SK-N-SH treated with all-trans-retinoic acid at 6 μM for 48 hours (cell line): ENCODE data around the gene RPLP2.

Experiments
- ATAC-seq: fragments of 200-7000 bp; cut with Tn5 transposase; 3 replicates; pipeline ENCODE4 v1.9.1; 2020; ENCODE audit warnings: mild to moderate bottlenecking, moderate library complexity
- ARNTL ChIP-seq: fragments of 450-650 bp; formaldehyde crosslinking; IDR thresholded peaks from 2 replicates; pipeline ENCODE4 v1.5.0; 2020; ENCODE audit warnings: low read depth, mild to moderate bottlenecking, moderate library complexity, borderline replicate concordance
- BACH2 ChIP-seq: fragments of 250-450 bp; sonication (Bioruptor Pico); IDR thresholded peaks from 2 replicates; pipeline ENCODE4 v1.9.0; 2021; ENCODE audit warnings: mild to moderate bottlenecking, borderline replicate concordance
- CREB5 ChIP-seq: fragments of 250-450 bp; sonication (Bioruptor Pico); IDR thresholded peaks from 2 replicates; pipeline ENCODE4 v1.5.1; 2020; ENCODE audit warnings: low read depth, mild to moderate bottlenecking, moderate library complexity
- CSDC2 ChIP-seq: fragments of 250-450 bp; sonication (Bioruptor Pico); IDR thresholded peaks from 2 replicates; pipeline ENCODE4 v1.5.0; 2020; ENCODE audit warnings: mild to moderate bottlenecking, moderate library complexity
- ESRRG ChIP-seq: fragments of 250-450 bp; sonication (Bioruptor Pico); IDR thresholded peaks from 2 replicates; pipeline ENCODE4 v1.6.1; 2021; ENCODE audit warnings: mild to moderate bottlenecking
- GLIS3 ChIP-seq: fragments of 250-450 bp; sonication (Bioruptor Pico); IDR thresholded peaks from 2 replicates; pipeline ENCODE4 v1.5.0; 2020; ENCODE audit warnings: mild to moderate bottlenecking, moderate library complexity
- ISL1 ChIP-seq: fragments of 250-450 bp; sonication (Bioruptor Pico); IDR thresholded peaks from 2 replicates; pipeline ENCODE4 v2.1.2; 2022; ENCODE audit warnings: mild to moderate bottlenecking, moderate library complexity
- OSR1 ChIP-seq: fragments of 250-450 bp; sonication (Bioruptor Pico); IDR thresholded peaks from 2 replicates; pipeline ENCODE4 v1.8.0; 2022; ENCODE audit warnings: moderate library complexity, mild to moderate bottlenecking, inconsistent platforms
- PATZ1 ChIP-seq: fragments of 250-450 bp; sonication (Bioruptor Pico); IDR thresholded peaks from 2 replicates; pipeline ENCODE4 v1.8.0; 2020; ENCODE audit warnings: mild to moderate bottlenecking, moderate library complexity, borderline replicate concordance
- POU6F1 ChIP-seq: fragments of 250-450 bp; sonication (Bioruptor Pico); IDR thresholded peaks from 2 replicates; pipeline ENCODE4 v1.8.0; 2021; ENCODE audit warnings: low read depth, mild to moderate bottlenecking, moderate library complexity, borderline replicate concordance
- PPARA ChIP-seq: fragments of 250-450 bp; sonication (Bioruptor Pico); IDR thresholded peaks from 2 replicates; pipeline ENCODE4 v1.5.0; 2020; ENCODE audit warnings: mild to moderate bottlenecking, borderline replicate concordance
- RARB ChIP-seq: fragments of 250-450 bp; sonication (Bioruptor Pico); IDR thresholded peaks from 2 replicates; pipeline ENCODE4 v1.8.0; 2021; ENCODE audit warnings: mild to moderate bottlenecking, moderate library complexity
- SNAI2 ChIP-seq: fragments of 250-450 bp; sonication (Bioruptor Pico); IDR thresholded peaks from 2 replicates; pipeline ENCODE4 v1.5.0; 2020; ENCODE audit warnings: mild to moderate bottlenecking, moderate library complexity
- TCF4 ChIP-seq: fragments of 250-450 bp; sonication (Bioruptor Pico); IDR thresholded peaks from 2 replicates; pipeline ENCODE4 v1.8.0; 2021; ENCODE audit warnings: mild to moderate bottlenecking, moderate library complexity, borderline replicate concordance
- TOX ChIP-seq: fragments of 250-450 bp; sonication (Bioruptor Pico); IDR thresholded peaks from 2 replicates; pipeline ENCODE4 v1.8.0; 2021; ENCODE audit warnings: mild to moderate bottlenecking, moderate library complexity, borderline replicate concordance
- TSHZ2 ChIP-seq: fragments of 250-450 bp; sonication (Bioruptor Pico); IDR thresholded peaks from 2 replicates; pipeline ENCODE4 v1.5.0; 2020; ENCODE audit warnings: mild to moderate bottlenecking, moderate library complexity
- ZFP3 ChIP-seq: fragments of 250-450 bp; sonication (Bioruptor Pico); IDR thresholded peaks from 2 replicates; pipeline ENCODE4 v1.5.0; 2020; ENCODE audit warnings: mild to moderate bottlenecking, moderate library complexity
- ZFP30 ChIP-seq: fragments of 450-650 bp; formaldehyde crosslinking; IDR thresholded peaks from 2 replicates; pipeline ENCODE4 v1.5.0; 2022; ENCODE audit warnings: mild to moderate bottlenecking, moderate library complexity
- ZNF565 ChIP-seq: fragments of 450-650 bp; formaldehyde crosslinking; conservative IDR thresholded peaks from 2 replicates; pipeline ENCODE4 v1.5.0; 2020; ENCODE audit warnings: low read depth, mild to moderate bottlenecking, moderate library complexity
- ZNF8 ChIP-seq: fragments of 450-650 bp; formaldehyde crosslinking; IDR thresholded peaks from 2 replicates; pipeline ENCODE4 v1.5.0; 2020; ENCODE audit warnings: mild to moderate bottlenecking, moderate library complexity

RPLP2 gene

GRCh38 chr11:823441-824291 lies 13.9 kb downstream of the RPLP2 start:
- ATAC-seq: no peak
- TF ChIP-seq PATZ1 (CRISPR knock-in tag) (no peak), ARNTL (CRISPR knock-in tag) (no peak), RARB (no peak), CSDC2 (CRISPR knock-in tag) (no peak), ZFP30 (CRISPR knock-in tag) (no peak), CREB5 (CRISPR knock-in tag) (no peak), PPARA (no peak), POU6F1 (no peak)

GRCh38 chr11:824292-824880 lies 14.6 kb downstream of the RPLP2 start:
- no peak for ATAC-seq
- TF ChIP-seq TOX: no peak
- TF ChIP-seq RARB: no peak
- TF ChIP-seq PATZ1 (CRISPR knock-in tag): no peak
- TF ChIP-seq ZNF565 (CRISPR knock-in tag): no peak
- no peak for TF ChIP-seq ISL1 (CRISPR knock-in tag)
- no peak for TF ChIP-seq ESRRG
- no peak for TF ChIP-seq ARNTL (CRISPR knock-in tag)
- TF ChIP-seq CREB5 (CRISPR knock-in tag): no peak
- no peak for TF ChIP-seq TCF4 (CRISPR knock-in tag)
- TF ChIP-seq SNAI2 (CRISPR knock-in tag): no peak
- TF ChIP-seq ZFP30 (CRISPR knock-in tag): no peak
- no peak for TF ChIP-seq POU6F1
- TF ChIP-seq OSR1 (CRISPR knock-in tag): no peak
- TF ChIP-seq BACH2: no peak
- TF ChIP-seq GLIS3: no peak
- TF ChIP-seq PPARA: no peak
- no peak for TF ChIP-seq ZFP3
- no peak for TF ChIP-seq ZNF8
- no peak for TF ChIP-seq TSHZ2
